GM06990 (cell line): ENCODE results near the gene HIVEP3.

Source experiments
- DNase-seq: peaks from one replicate; pipeline ENCODE4 v3.0.0-alpha.2; 2011; ENCODE audit not compliant: insufficient read length; ENCODE audit errors: extremely low read depth
- H3K27me3 ChIP-seq: replicated peaks from 2 replicates; pipeline ENCODE4 v1.6.0; 2011; ENCODE audit warnings: low read length; ENCODE audit not compliant: control insufficient read depth, insufficient read depth
- H3K36me3 ChIP-seq: 2 replicates; pipeline ENCODE4 v1.5.1; 2011; ENCODE audit warnings: low read length; ENCODE audit not compliant: control insufficient read depth, insufficient read depth
- H3K4me3 ChIP-seq: replicated peaks from 2 replicates; pipeline ENCODE4 v1.5.1; 2011; ENCODE audit warnings: low read depth, mild to moderate bottlenecking, control low read depth, low read length
- TF ChIP-seq, protein P1 (sequence below): IDR thresholded peaks from 2 replicates; pipeline ENCODE4 v1.5.1; 2011; ENCODE audit warnings: low read length, control low read depth, mild to moderate bottlenecking, inconsistent platforms; ENCODE audit not compliant: insufficient read depth, poor library complexity, severe bottlenecking

The HIVEP3 gene

DNA sequence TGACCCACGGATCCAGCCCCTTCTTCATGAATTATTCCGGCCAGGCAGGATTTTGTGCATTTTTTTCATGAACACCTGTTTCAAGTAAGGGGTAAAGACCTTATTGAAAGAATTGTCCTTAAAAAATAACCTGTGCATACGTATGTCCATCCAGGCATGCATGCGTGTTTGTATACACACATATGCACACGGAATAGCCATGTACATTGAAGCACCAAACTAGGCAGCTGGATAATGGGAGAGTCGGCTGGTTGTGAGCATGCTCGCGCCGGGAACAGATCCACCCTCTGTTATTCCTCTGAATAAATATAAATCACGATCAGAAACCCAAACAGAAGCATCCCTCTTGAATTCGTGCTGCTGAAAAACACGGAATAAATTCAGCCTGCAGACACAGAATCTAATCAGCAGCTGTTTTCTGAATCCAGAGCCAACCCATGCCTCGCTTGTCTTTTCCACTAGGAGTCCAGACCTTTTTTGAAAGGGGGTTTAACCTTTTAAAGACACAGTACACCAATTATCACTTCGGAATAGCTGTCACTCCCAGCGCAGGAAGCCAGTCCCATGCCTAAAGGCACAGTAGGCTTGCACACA, at the start of gene HIVEP3:
TSS of gene HIVEP3 (minus strand) at position 473 of the 594 bp plus-strand sequence.
- no peak for DNase-seq
- H3K27me3 ChIP-seq: no peaks in the 10 kb centered on the region
- H3K36me3 ChIP-seq: no peaks in the 10 kb centered on the region
- H3K4me3 ChIP-seq: peak within 1 kb of the TSS; percentile 64
- TF ChIP-seq, protein P1, sequence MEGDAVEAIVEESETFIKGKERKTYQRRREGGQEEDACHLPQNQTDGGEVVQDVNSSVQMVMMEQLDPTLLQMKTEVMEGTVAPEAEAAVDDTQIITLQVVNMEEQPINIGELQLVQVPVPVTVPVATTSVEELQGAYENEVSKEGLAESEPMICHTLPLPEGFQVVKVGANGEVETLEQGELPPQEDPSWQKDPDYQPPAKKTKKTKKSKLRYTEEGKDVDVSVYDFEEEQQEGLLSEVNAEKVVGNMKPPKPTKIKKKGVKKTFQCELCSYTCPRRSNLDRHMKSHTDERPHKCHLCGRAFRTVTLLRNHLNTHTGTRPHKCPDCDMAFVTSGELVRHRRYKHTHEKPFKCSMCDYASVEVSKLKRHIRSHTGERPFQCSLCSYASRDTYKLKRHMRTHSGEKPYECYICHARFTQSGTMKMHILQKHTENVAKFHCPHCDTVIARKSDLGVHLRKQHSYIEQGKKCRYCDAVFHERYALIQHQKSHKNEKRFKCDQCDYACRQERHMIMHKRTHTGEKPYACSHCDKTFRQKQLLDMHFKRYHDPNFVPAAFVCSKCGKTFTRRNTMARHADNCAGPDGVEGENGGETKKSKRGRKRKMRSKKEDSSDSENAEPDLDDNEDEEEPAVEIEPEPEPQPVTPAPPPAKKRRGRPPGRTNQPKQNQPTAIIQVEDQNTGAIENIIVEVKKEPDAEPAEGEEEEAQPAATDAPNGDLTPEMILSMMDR: no peak

DNA sequence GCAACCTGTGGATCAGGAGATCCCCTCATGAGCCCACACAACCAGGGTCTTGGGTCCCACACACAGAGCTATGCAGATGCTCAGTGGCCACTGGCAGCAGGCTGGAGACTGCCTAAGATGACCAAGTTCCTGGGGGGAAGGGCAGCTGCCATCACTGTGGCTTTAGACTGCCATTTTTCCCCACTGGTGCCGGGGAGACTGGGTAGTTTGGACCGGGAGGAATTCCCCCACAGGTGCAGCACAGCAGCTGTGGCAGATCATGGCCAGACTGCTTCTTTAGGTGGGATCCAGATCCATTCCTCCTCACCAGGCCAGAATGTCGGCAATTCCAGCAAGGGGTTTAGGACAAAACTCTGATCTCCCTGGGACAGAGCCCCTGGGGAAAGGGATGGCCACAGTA, 45.7 kb upstream of the HIVEP3 start:
- DNase-seq: no peak
- Histone ChIP-seq H3K4me3 (no peak overlapping the region), H3K27me3 (no peaks in the 10 kb centered on the region; the same call in 1 of the 2 replicates), H3K36me3 (no peaks in the 10 kb centered on the region)
- TF ChIP-seq, protein P1: no peak

DNA sequence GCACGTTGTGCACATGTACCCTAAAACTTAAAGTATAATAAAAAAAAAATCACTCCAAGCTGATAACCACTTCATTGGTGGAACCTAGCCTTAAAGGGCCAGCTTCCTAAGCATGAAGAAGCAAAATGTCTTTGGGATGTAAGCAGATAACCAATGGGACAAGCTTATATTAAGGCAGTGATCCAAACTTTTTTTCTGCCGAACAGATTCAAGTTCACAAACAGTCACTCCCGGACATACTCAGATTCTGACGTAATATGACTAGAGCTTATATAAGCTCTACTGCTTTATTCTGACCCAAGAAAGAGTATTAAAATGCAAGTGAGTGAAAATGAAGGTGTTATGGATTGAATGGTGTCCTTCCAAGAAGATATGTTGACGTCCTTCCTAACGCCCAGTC, 44.9 kb upstream of the HIVEP3 start:
- no peak for DNase-seq
- Histone ChIP-seq H3K4me3 (no peak overlapping the region), H3K36me3 (no peaks in the 10 kb centered on the region), H3K27me3 (no peaks in the 10 kb centered on the region; the same call in 1 of the 2 replicates)
- TF ChIP-seq, protein P1: no peak

DNA sequence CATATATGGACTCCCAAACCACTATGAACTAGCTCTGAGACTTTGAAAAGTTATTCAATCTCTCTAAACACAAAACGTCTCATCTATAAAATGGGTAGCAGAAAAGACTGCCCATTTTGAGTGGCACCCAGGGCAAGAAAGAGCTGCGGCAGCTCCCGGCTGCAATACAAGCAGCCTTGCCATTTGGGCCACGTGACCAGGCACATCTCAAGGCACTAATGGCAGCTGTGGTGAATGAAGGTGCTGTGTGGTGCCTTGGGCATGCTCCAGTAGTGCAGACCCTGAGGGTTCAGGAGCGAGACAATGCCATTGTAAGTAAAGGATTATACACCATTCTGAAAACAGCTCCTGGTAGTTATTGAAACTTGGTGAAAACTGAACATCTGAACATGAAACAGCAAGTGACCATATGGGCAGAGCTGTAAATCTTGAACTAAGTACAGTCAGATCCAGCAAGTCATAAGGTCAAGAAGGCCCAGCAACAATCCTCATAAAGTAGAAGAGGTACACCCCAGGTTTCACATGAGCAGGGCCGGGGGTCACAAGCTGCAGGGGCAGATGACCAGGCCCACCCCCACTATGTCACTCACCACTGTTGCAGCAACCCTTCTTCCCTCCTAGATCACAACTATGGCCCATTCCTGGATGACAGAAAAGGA, 39.4 kb upstream of the HIVEP3 start:
- TF ChIP-seq, protein P1: no peak
- Histone ChIP-seq H3K36me3 (no peaks in the 10 kb centered on the region), H3K27me3 (no peaks in the 10 kb centered on the region), H3K4me3 (no peak overlapping the region)
- DNase-seq: no peak

DNA sequence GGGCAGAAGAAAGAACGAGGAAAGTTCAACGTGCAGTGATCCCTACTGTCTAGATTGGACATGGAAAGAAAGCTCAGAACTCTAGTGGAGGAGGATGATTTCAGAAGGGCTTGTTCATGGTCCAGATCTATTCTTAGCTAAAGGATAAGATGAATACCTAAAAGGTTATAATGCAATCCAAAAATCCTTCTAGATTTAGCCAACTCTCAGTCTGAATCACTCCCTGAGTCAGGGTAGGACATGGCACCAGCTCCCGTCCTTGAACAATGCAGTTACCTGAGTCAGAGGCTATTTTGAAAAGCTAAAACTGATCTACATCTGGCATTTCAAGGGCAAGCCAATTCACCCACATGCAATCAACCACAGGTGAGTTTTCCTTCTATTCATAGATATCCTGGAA, 38.8 kb upstream of the HIVEP3 start:
- Histone ChIP-seq H3K36me3 (no peaks in the 10 kb centered on the region), H3K4me3 (no peak overlapping the region), H3K27me3 (no peaks in the 10 kb centered on the region)
- DNase-seq: no peak
- TF ChIP-seq, protein P1: no peak
